ENCODE results near the gene DDAH1.

Gene DDAH1

DNA sequence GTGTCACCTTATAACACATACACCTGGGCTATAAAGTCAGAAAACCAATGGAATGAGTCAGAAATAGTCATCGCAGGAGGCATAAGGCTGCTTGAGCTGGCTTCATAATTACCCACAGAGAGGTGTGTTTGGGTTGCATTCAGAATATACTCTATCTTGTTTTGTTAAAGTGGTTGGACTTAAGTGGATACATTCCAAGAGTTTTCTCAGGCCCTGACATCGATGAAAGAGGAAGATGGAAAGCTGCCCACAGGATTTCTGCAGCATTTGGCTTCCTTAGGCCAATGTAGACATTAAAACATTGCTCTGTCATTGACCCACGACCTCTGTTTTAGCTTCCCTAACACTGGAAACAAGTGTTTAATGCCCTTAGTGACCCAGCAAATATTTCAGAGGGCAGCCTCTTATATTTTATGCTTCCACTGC, 169.9 kb downstream of the DDAH1 start:
- no peak for DNase-seq

DNA sequence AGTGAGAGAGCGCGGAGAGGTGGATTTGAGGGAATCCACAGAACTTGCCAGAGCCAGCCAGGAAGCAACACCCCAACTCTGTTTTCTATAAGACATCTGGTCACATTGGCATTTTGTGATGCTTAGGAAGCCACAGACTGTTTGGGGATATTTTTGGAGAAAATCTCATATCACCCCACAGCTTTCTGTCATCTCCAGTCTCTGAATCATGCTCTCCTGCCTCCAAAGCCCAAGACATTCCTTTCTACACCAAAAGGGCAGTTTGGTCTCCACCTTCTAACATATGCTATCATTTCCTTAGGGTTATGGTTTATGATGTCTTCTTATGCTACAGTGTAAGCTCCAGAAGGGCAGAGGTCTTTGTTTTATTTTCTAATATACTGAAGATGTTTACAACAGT, 174.1 kb downstream of the DDAH1 start:
- no peak for DNase-seq

- DNase-seq, result no peak
These were observed 175.1 kb downstream of the DDAH1 start for GRCh38 chr1:85289848-85290335.

DNA sequence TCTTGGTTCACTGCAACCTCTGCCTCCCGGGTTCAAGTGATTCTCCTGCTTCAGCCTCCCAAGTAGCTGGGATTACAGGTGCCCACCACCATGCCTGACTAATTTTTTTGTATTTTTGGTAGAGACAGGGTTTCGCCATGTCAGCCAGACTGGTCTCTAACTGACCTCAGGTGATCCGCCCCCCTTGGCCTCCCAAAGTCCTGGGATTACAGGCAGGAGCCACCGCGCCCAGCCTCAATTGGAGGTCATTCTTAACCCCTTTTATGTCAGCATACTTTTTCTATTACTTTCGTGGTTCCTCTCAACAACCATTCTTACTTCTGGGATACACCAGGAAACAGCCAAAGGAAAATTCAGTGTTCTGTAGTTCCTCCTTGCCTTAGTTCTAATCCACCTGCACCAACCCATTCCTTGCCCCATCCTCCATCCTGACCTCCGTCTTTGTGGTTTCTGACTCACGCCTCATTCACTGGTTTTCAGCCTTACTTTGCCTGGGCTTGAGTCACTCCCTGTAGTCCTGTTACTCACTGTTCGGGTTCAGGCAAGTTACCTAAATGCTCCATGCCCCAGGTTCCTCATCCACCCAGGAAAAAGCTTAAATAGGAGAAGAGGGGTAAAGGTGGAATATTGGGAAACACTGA, 175.6 kb downstream of the DDAH1 start:
- no peak for DNase-seq

DNA sequence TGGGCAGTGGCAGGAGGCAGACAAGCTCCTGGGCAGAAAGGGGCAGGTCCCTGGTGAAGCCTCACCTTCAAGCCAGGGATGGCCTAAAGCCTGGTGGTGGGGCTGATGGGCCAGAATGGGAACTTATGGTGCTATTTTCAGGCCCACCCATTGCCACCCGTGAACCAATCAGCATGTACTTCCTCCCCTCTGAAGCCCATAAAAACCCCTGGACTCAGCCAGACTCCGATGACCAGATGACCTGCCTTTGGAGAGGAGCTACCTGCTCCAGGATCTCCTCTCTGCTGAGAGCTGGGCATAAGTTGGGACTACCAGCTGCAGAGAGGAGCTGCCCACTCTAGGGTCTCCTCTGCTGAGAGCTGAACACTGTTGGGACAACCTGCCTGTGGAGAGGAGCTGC, 180.8 kb downstream of the DDAH1 start:
- no peak for DNase-seq

GRCh38 chr1:85283475-85284199, 181.3 kb downstream of the DDAH1 start:
- no peak for DNase-seq

DNA sequence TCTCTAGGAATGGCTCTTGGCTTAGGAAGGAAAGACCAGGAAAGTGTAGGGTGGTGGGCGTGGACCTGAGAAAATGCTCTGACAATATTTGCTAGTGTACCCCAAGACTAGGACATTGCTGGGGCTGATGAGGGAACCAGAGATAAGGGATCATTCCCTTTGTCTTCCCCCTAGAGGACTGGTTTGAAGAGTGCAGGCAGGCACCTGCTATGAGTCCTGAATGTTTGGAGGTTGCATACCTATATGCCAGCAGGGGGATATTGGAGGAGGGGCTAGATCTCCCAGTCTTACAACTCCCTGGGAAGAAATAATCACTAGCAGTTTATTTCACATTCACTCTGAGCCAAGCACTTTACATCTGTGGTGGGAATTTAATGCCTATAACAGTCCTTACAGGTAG, 182.5 kb downstream of the DDAH1 start:
- DNase-seq, result no peak

- DNase-seq, result no peak
These were observed 184.3 kb downstream of the DDAH1 start for GRCh38 chr1:85280636-85281035.

DNA sequence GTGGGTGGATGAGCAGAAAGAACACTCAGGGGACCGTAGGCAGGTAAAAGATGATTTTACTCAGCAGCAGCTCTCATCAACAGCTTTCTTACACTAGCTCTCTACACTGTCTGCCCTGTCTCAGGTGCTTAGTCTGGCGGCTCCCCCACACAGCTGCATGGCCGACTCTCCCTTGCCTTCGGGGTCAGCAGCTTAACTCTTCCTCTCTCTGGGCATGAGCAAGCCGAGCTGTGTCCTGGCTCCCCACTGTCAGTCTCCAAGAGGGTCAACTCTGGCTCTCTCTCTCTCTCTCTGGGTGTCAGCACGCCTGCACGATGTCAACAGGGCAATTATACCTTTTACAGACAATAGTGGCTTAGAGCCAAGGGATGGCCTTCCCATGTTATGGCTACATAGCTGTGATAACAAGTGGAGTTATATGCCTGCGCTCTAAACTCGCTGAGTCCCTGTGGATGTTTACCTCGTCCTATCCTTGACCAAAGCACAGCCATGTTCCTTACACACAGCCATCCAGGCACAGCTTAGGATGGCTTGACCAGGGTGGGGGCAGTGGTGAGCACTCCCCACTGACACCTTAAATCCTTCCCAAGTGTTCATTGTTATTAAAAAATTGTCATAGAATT, 185.4 kb downstream of the DDAH1 start:
- no peak for DNase-seq

- DNase-seq, result no peak
These were observed 186.1 kb downstream of the DDAH1 start for GRCh38 chr1:85278853-85279314.

DNA sequence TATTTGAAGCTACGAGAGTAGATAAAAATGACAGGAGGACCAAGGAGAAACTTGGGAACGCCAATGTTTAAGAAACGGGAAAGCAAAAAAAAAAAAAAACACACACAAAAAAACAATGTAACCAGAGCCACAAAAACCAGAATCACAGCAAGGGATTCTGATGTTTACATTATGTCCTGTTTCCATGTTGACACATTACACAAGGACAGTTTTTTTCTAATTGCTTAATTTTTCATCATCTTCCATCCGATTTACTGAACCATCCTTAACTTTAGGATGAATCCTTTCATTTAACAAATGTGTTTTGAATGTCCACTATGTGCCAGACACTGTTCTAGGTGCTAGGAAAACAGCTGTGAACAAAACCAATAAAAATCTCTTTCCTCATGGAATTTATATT, 187.2 kb downstream of the DDAH1 start:
- DNase-seq, result no peak

- DNase-seq, result no peak
These were observed 187.8 kb downstream of the DDAH1 start for GRCh38 chr1:85276978-85277639.

GRCh38 chr1:85276215-85276977, 188.6 kb downstream of the DDAH1 start, which contains the start of gene BCL10:
Gene BCL10 (minus strand): TSS chr1:85276632. CDS start chr1:85276352, 280 bp downstream.
- DNase-seq, result peak; percentile 97

DNA sequence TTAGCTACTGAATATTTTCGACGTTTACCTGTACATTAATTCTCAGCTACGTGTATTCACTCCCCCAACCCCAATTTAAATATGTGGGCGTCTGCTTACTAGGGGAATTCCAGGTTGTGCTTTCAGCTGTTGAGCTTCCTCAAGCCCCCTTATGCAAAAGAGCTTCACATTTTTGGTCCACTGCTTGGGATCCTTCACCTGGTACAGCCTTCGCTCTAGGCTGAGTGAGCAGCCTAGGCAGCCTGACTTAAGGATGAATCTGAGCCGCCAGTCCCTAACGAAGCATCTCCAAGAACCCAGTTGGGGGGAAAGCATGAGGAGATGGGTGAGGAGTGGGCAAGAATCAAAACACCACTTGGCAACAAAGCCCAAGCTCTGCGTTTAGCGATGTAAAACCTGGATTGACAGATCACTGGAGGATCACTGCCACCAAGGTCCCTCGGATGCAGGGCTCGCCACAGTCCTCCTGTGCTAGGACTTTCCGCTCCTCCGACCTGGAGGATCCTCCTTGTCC, 189.2 kb downstream of the DDAH1 start:
- no peak for DNase-seq

DNA sequence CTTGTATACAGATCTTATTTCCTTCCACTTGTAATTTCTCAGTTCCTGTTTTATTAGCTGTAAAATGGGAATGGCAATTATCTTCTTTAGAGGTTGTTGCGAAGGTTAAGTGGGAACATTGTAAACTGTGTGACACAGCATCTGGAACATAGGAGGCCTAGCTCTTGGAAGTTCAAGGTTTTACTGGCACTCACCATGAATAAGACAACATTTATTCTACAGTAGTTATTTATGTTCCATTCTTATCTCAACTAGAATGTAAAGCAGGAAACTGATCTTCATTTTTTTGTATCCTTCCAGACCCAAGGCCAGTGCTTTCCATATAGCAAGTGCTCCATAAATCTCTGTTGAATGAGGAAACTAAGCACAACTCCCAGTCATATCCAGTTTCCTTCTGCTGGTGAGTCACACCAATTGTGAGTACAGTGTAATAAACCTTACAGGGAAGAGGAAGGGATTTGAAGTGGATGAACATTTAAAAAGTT, 189.9 kb downstream of the DDAH1 start:
- no peak for DNase-seq

- no peak for DNase-seq
These were observed 191.6 kb downstream of the DDAH1 start for GRCh38 chr1:85273397-85273796.

GRCh38 chr1:85268801-85269585, 196.0 kb downstream of the DDAH1 start:
- DNase-seq, result no peak

All from NCI-H1092 treated with DMSO at 0.1 percent for 48 hours (cell line).